ENCODE measurements around the gene PLA2G4B.

DNA sequence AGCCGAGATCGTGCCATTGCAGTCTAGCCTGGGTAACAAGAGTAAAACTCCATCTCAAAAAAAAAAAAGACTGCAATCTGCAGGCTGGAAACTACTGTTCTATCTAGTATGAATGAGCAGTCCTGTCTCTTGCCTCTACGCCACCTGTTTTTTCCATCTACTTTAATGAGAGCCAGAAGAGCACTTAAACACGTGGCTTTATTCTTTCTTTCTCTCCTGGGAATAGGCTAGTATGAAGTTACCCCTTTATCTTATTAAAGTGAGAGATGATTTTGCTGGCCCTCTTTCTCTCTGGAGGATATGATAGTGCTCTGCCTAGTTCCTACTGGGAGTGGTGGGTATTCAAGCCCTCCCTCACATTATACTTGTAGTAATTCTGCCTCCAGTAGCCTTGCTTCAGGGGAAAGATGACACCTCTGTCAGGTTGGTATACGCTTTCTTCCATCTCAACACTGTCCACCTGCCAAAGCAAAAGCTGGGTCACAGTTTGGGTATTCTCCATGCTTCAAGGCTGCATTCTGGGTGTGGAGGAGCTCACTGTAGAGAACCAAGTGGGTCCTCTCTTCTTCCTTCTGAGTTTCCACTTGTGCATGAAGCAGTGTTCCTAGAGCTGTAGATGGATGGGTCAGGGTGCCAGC, 46.5 kb upstream of the PLA2G4B start:
- TF ChIP-seq POLR2A (IDR thresholded peaks at IDR 0.05), result no peak
- TF ChIP-seq, protein P1, sequence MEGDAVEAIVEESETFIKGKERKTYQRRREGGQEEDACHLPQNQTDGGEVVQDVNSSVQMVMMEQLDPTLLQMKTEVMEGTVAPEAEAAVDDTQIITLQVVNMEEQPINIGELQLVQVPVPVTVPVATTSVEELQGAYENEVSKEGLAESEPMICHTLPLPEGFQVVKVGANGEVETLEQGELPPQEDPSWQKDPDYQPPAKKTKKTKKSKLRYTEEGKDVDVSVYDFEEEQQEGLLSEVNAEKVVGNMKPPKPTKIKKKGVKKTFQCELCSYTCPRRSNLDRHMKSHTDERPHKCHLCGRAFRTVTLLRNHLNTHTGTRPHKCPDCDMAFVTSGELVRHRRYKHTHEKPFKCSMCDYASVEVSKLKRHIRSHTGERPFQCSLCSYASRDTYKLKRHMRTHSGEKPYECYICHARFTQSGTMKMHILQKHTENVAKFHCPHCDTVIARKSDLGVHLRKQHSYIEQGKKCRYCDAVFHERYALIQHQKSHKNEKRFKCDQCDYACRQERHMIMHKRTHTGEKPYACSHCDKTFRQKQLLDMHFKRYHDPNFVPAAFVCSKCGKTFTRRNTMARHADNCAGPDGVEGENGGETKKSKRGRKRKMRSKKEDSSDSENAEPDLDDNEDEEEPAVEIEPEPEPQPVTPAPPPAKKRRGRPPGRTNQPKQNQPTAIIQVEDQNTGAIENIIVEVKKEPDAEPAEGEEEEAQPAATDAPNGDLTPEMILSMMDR (IDR thresholded peaks at IDR 0.05), result no peak

All from testis (tissue), 2 donors.